ENCODE measurements around the gene C9orf72. TPM values are rescaled to one million over a fixed set of nuclear protein-coding genes. Genes with fewer than 3 reads are reported as not detected.
A peak's percentile ranks its signal among the peaks of the same experiment; 100 is the strongest.

The C9orf72 gene
- total and polyA plus RNA-seq, 2 of the 8 experiments (the other 6 are each of a cell fraction or from before 2014, with no cell fraction given), result 7.2 to 17.5 TPM

DNA sequence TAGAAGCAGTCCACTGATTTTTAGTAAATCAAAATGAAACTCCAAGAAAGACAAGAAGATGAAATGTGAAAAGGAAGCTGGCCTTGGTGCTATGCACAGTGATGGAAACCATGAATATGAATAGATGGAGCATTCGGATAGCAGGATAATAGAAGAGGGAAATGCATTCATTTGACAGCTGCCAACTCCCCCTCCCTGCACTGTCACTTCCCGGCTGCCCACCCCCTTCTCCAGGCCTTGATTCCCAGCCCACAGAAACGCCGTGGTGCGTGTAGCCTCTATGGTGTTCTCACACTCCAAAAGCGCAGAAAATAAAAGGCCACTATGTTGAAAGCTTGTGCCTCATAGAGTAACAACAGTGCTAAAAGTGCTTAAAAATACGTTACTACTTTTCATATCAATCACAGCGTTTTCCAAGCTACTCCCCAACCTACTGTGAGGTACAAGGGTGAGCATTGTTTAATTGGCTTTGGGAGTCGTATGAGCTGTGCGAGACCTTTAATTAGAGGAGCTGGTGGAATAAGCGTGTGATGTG, 75.3 kb downstream of the C9orf72 start:
- peaks cover 0 to 4% of the 10 kb centered on the region in 2 experiments; a peak in 1 of 4 replicates for H3K9me3 ChIP-seq (ENCODE audit: insufficient read depth in 2 of 2, low read depth in 1 of 2, low read length in 1 of 2)
- H2BK12ac ChIP-seq (ENCODE audit: low read depth, low read length), result peak overlapping the region; percentile 6; the same call in 1 of the 2 replicates
- H4K8ac ChIP-seq (ENCODE audit: extremely low read depth, insufficient read depth, low read length), result no peak overlapping the region
- ChIA-PET CTCF (ENCODE audit: partially characterized antibody) (interaction anchor here (1.3 to 2.3 kb wide), 3 partner anchors 12 to 166 kb away, joined by 3 to 8 read pairs (median 5); partner anchors contain the start of gene MOB3B), POLR2A (ENCODE audit: partially characterized antibody) (interaction anchor here (0.9 to 1.3 kb wide), 3 partner anchors 13 to 164 kb away, joined by 3 to 4 read pairs (median 3); no protein-coding TSS in a partner anchor)
- no peaks in the 10 kb centered on the region for H3K23me2 ChIP-seq (ENCODE audit: low read depth, low read length)
- peaks cover 0 to 9% of the 10 kb centered on the region in 2 experiments; a peak in 1 of 4 replicates for H3K79me2 ChIP-seq (ENCODE audit: control insufficient read depth in 1 of 2, insufficient read depth in 2 of 2, low read length in 2 of 2)
- H2BK120ac ChIP-seq (replicated peaks; ENCODE audit: low read depth, low read length), result no peak overlapping the region
- no peak overlapping the region for H3K56ac ChIP-seq (replicated peaks; ENCODE audit: insufficient read length, low read depth, low read length)
- H2AK5ac ChIP-seq (ENCODE audit: low read depth, low read length), result no peak overlapping the region
- H3K36me3 ChIP-seq (ENCODE audit: control insufficient read depth in 2 of 4, insufficient read depth in 4 of 4, low read length in 3 of 4), result no peaks in the 10 kb centered on the region; a peak in 1 of 8 replicates
- no peak overlapping the region for H4K5ac ChIP-seq (ENCODE audit: insufficient read length, low read depth, low read length)
- peak overlapping the region; percentile 52 to 54 for H3K4me2 ChIP-seq (ENCODE audit: insufficient read depth in 1 of 2, low read depth in 2 of 2, low read length in 2 of 2)
- no peak overlapping the region for H4K91ac ChIP-seq (replicated peaks; ENCODE audit: insufficient read length, low read length)
- H3K4me1 ChIP-seq (replicated peaks in 1 of 4; ENCODE audit: control insufficient read depth in 3 of 4, insufficient read depth in 4 of 4, low read length in 3 of 4), result peaks cover 0 to 22% (median 12%) of the 10 kb centered on the region in 4 experiments
- no peaks in the 10 kb centered on the region for H3K27me3 ChIP-seq (replicated peaks in 1 of 4; ENCODE audit: control insufficient read depth in 3 of 4, extremely low read depth in 1 of 4, insufficient read depth in 3 of 4, low read length in 3 of 4)
- peak; percentile 64 for TF ChIP-seq CTBP2 (IDR thresholded peaks at IDR 0.05; ENCODE audit: borderline replicate concordance, insufficient read depth, insufficient read length, low read length)
- peak; percentile 65 to 79; a peak in 1 of 4 replicates for TF ChIP-seq SIN3A (conservative IDR thresholded peaks at IDR 0.05 in 1 of 2, IDR thresholded peaks at IDR 0.05 in 1 of 2; ENCODE audit: low read depth in 1 of 2, low read length in 2 of 2)
- no peak for TF ChIP-seq RAD21 (IDR thresholded peaks at IDR 0.05 in 1 of 2, conservative IDR thresholded peaks at IDR 0.05 in 1 of 2; ENCODE audit: low read depth in 2 of 2, low read length in 2 of 2)
- TF ChIP-seq, protein P1, sequence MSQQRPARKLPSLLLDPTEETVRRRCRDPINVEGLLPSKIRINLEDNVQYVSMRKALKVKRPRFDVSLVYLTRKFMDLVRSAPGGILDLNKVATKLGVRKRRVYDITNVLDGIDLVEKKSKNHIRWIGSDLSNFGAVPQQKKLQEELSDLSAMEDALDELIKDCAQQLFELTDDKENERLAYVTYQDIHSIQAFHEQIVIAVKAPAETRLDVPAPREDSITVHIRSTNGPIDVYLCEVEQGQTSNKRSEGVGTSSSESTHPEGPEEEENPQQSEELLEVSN (IDR thresholded peaks at IDR 0.05), result no peak
- TF ChIP-seq CHD2 (IDR thresholded peaks at IDR 0.05; ENCODE audit: low read length), result no peak
- peak; percentile 30 for TF ChIP-seq ASH2L (IDR thresholded peaks at IDR 0.05; ENCODE audit: low read length)
- no peak overlapping the region for H3K18ac ChIP-seq (ENCODE audit: extremely low read depth, low read length)
- H3K23ac ChIP-seq (ENCODE audit: insufficient read length), result no peak overlapping the region
- no peak for FAIRE-seq
- H2BK15ac ChIP-seq (ENCODE audit: low read length), result no peak overlapping the region
- WGBS, 2 experiments (ENCODE audit: extremely low coverage in 1 of 2, insufficient coverage in 1 of 2, insufficient read length in 1 of 2, insufficient replicate concordance in 2 of 2, low coverage in 1 of 2, low lambda C conversion rate in 2 of 2, missing lambda C conversion rate in 1 of 2), result 36% methylated on average over 11 of the region's 11 CpGs; no CpG with 5 or more reads in 1 of the 2 experiments
- H3K14ac ChIP-seq (ENCODE audit: insufficient read length), result no peak overlapping the region
- no peak for DNase-seq (ENCODE audit: low read depth in 1 of 2, low spot score in 2 of 2)
- H4K20me1 ChIP-seq (replicated peaks in 1 of 2; ENCODE audit: control insufficient read depth in 1 of 2, insufficient read depth in 2 of 2, low read length in 2 of 2), result no peaks in the 10 kb centered on the region
- no peaks in the 10 kb centered on the region for H3K79me1 ChIP-seq (ENCODE audit: low read depth, low read length)
- peak overlapping the region in 1 of 4 experiments; percentile 28; a peak in 2 of 8 replicates for H3K4me3 ChIP-seq (ENCODE audit: extremely low read depth in 1 of 4, insufficient read depth in 2 of 4, low read depth in 3 of 4, low read length in 4 of 4)
- H2AFZ ChIP-seq (ENCODE audit: low read length), result no peak overlapping the region
- no peak overlapping the region for H3K9ac ChIP-seq (replicated peaks in 1 of 4; ENCODE audit: extremely low read depth in 1 of 4, low read depth in 3 of 4, low read length in 3 of 4)
- H2BK5ac ChIP-seq (ENCODE audit: low read depth, low read length), result no peak overlapping the region
- H3K27ac ChIP-seq (ENCODE audit: low read depth, low read length), result no peak overlapping the region
- no peak overlapping the region for H2BK20ac ChIP-seq (ENCODE audit: low read length)
- no peak overlapping the region for H3K4ac ChIP-seq (replicated peaks; ENCODE audit: insufficient read length, low read depth, low read length)
